HG03045 (cell line): ENCODE results near the gene LIME1.
"Not testable (repeated sequence)": the region's sequence is repeated elsewhere in the genome, so short reads cannot be mapped to it uniquely, and the experiment has no call there.

ENCODE experiments used
- ATAC-seq: cut with Tn5 transposase; IDR thresholded peaks from one replicate; pipeline ENCODE4 v1.9.1; 2021; ENCODE audit warnings: mild to moderate bottlenecking, moderate library complexity; ENCODE audit not compliant: unreplicated experiment

The LIME1 gene

DNA sequence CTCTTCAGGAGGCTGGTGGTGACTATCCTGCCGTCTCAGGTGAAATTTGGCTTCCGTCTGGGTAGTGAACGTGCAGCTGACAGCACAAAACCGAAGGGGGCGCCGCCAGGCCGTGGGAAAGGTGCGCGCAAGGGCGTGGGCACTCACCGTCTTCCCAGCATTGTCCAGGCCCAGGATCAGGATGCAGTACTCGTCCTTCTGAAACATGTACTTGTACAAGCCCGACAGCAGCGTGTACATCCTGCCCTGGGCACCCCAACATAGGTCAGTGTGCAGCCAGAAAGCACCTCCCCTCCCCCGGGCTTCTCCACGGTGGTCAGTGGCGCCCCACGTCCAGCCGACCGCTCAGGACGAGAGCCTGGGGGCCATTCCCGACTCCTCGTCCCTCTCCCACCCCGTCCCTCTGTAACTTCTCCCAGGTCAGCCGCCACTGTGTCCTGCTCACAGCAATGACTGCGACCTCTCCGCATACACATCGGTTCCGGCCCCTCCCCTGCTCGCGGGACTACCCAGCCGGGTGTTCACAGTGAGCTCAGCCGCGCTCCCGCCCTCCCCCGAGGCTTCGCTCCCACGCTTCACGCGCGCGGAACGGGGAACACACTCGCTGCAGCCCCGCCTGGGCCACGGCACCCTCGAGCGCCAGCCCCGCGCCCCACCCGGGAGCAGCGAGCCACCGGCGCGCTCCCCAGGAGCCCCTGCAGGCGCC is 29.5 kb upstream of the LIME1 start:
- ATAC-seq = peak; percentile 21

DNA sequence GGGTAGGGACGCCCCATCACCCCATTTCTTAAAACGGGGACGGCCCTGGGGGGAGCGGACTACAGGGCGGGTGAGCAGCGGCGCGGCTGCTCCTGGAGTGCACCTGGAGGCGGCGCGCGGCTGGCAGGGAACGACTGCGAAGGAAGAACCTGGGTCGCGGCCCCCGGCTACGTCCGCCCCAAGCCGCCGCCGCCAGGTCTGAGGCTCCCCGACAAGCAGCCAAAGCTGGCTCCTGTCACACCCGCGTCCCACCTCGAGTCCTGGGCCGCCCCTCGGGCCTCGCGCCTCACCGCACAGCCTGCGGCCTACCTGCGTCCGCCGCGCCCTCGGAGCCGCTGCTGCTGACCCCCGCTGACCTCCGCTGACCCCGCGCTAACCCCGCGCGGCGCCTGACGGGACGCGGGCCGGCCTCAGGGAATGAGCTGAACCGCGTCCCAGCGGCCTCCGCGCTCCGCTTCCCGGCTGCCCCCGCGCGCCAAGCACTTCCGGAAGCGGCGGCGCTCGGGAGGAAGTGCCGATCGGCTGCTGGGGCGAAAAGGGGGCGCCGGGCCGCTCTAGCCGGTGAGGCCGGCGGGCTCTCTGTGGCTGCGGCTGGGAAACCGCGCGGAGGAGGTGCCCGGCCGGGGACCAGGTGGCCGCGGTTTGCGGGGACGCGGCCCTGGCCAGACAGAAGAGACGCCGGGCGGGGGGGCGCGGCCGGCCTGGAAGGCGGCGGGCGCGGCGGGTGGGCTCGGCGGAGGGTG is 28.7 kb upstream of the LIME1 start, which contains the start of the genes ARFRP1 and ZGPAT:
Gene ARFRP1, minus strand, starts transcription at position 419 of the 743 bp plus-strand sequence. CDS start 885 bp downstream, outside the sequence.
Gene ZGPAT, plus strand, starts transcription at position 482 of the 743 bp plus-strand sequence. CDS start 542 bp downstream, outside the sequence.
- ATAC-seq = peak; percentile 60

DNA sequence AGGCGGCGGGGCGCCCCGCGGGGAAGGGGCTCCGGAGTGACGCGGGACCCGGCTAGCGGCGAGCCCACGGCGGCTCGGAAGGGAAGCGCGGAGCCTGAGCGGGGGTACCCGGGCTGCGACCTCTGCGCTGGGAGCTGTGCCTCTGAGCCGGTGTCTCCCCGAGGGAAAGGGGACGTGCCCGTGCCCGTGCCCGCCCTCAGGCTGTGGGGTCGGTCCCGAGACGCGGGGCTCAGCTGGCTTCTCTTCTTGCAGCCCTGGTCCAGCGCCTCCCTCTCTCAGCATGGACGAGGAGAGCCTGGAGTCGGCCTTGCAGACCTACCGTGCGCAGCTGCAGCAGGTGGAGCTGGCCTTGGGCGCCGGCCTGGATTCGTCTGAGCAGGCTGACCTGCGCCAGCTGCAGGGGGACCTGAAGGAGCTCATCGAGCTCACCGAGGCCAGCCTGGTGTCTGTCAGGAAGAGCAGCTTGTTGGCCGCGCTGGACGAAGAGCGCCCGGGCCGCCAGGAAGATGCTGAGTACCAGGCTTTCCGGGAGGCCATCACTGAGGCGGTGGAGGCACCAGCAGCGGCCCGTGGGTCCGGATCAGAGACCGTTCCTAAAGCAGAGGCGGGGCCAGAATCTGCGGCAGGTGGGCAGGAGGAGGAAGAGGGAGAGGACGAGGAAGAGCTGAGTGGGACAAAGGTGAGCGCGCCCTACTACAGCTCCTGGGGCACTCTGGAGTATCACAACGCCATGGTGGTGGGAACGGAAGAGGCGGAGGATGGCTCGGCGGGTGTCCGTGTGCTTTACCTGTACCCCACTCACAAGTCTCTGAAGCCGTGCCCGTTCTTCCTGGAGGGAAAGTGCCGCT is 27.9 kb upstream of the LIME1 start:
- peak; percentile 11 for ATAC-seq

DNA sequence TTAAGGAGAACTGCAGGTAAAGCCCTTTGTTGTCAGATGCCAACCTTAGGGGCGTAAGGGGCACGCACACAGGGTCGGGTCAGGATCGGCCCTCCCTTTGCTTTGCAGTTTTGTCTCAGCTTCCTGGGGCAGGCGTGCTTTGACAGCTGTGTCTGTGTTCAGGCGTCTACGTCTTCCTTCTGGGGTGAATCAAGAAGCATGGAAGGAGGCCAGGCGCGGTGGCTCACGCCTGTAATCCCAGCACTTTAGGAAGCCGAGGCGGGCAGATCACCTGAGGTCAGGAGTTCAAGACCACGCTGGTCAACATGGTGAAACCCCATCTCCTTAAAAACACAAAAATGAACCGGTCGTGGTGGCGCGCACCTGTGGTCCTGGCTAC is 27.3 kb upstream of the LIME1 start:
- no peak for ATAC-seq

DNA sequence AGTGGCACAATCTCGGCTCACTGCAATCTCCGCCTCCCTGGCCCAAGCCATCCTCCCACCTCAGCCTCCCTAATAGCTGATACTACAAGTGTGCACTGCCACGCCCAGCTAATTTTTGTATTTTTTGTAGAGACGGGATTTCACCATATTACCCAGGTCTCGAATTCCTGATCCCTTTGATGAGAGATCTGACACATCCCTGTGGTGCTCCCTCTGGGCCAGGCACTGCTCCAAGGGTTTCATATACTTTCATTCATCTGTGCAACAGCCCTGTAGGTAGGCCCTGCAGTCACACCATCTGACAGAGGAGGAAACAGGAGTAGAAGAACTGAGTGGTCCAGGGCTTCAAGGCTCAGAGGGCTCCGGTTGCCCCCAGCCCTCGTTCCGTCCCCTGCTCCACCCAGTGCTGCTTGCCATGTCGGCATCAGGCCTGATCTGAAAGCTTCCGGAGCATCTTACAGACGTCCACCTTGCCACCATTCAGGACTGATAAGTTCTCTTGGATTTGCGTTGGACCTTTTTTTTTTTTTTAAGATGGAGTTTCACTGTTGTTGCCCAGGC is 25.3 kb upstream of the LIME1 start:
- ATAC-seq = no peak

DNA sequence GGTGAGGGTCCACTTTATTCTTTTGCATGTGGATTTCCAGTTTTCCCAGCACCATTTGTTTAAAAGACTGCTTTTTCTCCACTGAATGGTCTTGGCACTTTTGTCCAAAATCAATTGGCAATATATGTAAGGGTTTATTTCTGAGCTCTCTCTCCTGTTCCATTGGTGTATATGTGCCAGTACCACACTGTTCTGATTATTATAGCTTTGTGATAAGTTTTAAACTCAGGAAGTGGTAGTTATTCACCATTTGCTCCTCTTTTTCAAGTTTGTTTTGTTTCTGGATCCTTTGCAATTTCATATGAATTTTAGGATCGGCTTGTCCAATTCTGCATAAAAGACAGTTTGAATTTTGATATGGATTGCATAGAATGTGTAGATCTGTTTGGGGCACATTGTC is 24.3 kb upstream of the LIME1 start:
- ATAC-seq = no peak

DNA sequence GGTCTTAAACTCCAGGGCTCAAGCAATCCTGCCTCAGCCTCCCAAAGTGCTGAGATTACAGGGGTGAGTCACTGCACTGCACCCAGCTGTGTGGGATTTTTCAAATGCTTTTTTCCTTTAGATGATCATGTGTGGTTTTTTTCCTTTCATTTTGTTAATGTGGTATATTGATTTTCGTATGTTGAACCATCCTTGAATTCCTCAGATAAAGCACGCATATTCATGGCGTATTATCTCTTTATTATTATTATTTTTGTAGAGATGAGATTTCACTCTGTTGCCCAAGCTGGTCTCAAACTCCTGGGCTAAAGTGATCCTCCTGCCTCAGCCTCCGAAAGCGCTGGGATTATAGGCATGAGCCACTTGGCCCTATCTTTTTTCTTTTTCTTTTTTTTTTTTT is 21.6 kb upstream of the LIME1 start:
- ATAC-seq = no peak

DNA sequence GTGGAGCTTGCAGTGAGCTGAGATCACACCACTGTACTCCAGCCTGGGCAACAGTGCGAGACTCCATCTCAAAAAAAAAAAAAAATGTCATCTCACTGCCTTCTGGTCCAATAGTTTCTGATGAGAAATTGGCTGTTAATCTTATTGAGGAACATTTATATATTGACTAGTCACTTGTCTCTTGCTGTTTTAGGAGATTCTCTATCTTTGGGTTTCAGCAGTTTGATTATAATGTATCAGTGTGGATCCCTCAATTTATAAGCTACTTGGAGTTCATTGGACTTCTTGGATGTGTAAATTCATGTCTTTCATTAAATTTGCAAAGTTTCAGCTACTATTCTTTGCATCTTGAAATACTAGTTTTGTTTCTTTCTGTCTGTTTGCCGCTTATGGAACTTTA is 17.5 kb upstream of the LIME1 start:
- no peak for ATAC-seq

DNA sequence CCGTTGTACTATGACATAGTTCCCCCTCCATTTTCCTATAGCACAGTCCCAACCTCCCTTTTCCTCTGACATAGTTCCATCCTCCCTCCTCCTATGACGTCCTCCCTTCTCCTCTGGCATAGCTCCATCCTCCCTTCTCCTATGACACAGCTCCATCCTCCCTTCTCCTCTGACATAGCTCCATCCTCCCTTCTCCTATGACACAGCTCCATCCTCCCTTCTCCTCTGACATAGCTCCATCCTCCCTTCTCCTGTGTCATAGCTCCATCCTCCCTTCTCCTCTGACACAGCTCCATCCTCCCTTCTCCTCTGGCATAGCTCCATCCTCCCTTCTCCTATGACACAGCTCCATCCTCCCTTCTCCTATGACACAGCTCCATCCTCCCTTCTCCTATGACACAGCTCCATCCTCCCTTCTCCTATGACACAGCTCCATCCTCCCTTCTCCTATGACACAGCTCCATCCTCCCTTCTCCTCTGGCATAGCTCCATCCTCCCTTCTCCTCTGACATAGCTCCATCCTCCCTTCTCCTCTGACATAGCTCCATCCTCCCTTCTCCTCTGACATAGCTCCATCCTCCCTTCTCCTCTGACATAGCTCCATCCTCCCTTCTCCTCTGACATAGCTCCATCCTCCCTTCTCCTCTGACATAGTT is 13.4 kb upstream of the LIME1 start:
- ATAC-seq = not testable (repeated sequence)

DNA sequence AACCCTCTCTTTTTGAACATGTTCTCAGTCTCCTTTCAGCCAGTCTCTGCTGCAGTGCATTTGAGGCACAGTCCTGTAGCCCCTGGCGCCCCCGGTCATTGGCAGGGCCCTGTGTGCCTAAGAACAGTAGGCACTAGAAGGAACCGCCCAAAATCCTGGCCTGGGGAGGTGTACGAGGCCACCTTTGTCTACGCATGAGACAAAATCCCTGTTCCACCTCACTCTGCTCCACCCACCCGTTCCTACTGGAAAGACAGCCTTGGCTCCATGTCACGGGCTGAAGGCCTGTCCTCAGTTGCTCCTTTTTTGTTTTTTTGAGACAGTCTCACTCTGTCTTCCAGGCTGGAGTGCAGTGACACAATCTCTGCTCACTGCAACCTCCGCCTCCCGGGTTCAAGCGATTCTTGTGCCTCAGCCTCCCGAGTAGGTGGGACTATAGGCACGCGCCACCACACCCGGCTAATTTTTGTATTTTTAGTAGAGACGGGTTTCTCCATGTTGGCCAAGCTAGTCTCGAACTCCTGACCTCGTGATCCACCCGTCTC is 6.2 kb upstream of the LIME1 start:
- not testable (repeated sequence) for ATAC-seq

DNA sequence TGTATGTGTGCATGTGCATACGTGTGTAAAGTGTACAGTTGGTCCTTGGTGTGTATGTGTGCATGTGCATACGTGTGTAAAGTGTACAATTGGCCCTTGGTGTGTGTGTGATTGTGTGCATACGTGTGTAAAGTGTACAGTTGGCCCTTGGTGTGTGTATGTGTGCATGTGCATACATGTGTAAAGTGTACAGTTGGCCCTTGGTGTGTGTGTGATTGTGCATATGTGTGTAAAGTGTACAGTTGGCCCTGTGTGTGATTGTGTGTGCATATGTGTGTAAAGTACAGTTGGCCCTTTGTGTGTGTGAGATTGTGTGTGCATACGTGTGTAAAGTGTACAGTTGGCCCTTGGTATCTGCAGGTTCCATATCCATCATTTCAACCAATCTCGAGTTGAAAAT is 5.1 kb upstream of the LIME1 start:
- ATAC-seq = no peak

DNA sequence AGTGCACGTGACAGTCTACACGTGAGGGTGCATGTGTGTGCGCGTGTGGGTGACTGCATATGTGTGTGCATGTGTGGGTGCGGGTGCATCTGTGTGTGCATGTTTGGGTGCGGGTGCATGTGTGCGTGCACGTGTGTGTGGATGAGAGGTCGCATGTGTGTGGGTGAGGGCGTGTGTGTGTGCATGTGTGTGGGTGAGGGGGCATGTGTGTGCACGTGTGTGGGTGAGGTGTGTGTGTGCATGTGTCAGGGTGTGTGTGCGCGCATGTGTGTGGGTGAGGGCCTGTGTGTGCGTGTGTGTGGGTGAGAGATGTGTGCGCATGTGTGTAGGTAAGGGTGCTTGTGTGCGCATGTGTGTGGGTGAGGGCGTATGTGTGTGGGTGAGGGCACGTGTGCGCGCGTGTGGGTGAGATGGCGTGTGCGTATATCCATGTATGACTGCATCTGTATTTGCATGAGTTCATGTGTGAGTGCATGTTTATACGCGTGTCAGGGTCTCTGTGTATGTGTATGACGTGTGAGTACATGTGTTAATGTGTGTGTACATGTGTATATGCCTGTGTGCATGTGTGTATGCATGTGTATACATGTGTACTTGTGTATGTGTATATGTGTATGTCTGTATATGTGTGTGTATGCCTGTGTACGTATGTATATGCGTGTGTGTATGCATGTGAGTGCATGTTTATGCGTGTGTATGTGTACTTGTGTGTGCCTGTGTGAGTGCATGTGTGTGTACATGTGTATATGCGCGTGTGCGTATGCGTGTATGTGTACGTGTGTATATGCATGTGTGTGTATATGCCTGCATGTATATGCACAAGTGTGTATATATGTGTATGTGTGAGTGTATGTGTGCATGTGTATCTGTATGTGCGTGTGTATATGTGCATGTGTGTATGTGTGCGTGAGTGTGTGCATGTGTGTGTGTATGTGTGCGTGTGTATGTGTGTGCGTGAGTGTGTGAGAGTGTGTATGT is 4.1 kb upstream of the LIME1 start:
- no peak for ATAC-seq

DNA sequence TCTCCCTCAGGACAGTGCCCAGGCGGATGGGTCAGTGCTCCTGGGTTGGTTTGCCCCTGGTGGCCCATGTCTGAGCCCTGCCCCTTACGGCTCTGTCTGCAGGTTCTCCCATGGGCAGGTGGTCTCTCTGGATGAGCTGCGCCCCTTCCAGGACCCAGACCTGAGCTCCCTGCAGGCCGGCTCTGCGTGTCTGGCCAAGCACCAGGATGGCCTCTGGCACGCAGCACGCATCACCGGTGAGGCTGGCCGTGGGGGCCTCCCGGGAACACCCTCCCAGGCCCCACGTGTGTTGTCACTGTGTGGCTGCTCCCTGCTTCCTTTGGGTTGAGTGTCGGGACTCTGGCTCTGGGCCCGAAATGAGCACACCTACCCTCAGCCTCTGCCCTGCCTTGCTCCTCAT is 3.3 kb upstream of the LIME1 start:
- ATAC-seq = no peak

DNA sequence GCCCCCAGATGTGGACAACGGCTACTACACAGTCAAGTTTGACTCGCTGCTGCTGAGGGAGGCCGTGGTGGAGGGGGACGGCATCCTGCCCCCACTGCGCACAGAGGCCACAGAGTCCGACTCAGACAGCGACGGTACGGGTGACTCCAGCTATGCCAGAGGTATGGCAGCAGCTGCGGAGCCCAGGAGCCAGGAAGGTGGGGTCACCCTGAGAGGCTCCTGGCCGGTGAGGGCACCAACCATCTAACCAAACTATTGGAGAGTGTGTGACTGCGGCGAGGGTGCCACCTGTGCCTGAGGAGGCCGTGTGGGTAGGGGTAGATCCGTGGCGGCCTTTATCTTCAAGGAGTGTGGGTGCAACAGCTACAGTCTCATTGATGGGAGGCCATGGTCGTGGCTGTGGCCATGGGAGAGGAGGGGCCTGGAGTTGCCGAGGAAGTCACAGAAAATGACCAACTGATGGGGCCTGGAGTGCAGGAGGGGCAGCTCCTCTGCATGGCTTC is 2.8 kb upstream of the LIME1 start:
- ATAC-seq = no peak

DNA sequence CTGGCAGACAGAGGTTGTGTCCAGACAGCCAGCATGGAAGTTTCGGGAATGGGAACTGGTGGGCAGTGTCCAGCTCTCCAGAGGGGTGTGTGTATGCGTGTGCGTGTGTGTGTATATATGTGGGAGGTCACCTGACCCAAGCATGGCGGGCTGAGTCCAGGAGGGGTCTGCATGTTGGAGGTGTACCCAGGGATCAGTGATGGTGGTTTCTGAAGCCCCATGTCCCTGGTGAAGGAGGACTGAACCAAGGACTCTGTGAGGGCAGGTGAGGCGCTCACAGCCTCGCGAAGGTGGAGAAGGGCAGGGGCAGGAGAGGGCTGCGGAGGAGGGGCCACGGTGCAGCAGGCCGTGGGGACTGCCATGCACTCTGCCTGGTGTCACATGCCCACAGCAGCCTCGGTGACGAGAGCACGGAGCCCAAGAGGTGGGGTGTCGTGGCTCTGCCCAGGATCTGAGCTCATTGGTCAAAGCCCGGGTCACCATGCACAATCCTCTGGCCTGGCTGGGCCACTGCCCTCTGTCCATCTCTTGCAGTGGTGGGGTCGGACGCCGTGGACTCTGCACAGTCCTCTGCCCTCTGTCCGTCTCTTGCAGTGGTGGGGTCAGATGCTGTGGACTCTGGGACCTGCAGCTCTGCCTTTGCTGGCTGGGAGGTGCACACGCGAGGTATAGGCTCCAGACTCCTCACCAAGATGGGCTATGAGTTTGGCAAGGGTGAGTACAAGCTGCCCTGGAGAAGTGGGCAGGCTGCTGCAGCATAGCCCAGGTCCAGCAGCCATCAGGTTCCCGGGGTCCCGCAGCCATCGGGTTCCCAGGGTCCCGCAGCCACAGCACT is 2.1 kb upstream of the LIME1 start:
- no peak for ATAC-seq

DNA sequence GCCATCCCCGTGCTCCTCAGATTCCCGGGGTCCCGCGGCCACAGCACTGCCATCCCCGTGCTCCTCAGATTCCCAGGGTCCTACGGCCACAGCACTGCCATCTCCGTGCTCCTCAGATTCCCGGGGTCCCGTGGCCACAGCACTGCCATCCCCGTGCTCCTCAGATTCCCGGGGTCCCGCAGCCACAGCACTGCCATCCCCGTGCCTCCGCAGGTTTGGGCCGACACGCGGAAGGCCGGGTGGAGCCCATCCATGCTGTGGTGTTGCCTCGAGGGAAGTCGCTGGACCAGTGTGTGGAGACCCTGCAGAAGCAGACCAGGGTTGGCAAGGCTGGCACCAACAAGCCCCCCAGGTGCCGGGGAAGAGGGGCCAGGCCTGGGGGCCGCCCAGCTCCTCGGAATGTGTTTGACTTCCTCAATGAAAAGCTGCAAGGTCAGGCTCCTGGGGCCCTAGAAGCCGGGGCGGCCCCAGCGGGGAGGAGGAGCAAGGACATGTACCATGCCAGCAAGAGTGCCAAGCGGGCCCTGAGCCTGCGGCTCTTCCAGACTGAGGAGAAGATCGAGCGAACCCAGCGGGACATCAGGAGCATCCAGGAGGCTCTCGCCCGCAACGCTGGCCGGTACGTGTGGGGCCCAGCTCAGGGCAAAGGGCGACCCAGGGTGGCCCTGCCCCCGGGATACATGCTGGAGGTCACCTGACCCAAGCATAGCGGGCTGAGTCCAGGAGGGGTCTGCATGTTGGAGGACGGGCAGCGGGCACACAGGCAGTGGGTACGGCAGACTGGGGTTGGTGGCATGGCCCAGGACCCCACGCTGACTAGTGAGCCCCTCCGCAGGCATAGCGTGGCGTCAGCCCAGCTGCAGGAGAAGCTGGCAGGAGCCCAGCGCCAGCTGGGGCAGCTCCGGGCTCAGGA is 1.3 kb upstream of the LIME1 start:
- no peak for ATAC-seq
